Uterus (tissue), 4 donors: Measurements from ENCODE around the gene TYW3. TPM values are rescaled to one million over a fixed set of nuclear protein-coding genes. Genes with fewer than 3 reads are reported as not detected.

Experiments
- DNase-seq, 2 donors: peaks; one replicate each; pipeline ENCODE4 v3.0.0-alpha.2; 2019 to 2020
- H3K27ac ChIP-seq, 2 donors: fragments of 200-600 bp; sonication (generic); 1 replicate in 1 of 2; 2 replicates in 1 of 2; pipeline ENCODE4 v1.5.1; 2016 to 2018
- H3K27me3 ChIP-seq, 2 donors: fragments of 200-600 bp; sonication (generic); one replicate each; pipeline ENCODE4 v1.5.1; 2018 to 2019; ENCODE audit warnings: control low read depth in 1 of 2
- H3K36me3 ChIP-seq, 2 donors: fragments of 200-600 bp; sonication (generic); one replicate each; pipeline ENCODE4 v1.5.1; 2019; ENCODE audit warnings: control low read depth in 1 of 2
- H3K4me1 ChIP-seq, 2 donors: fragments of 200-600 bp; sonication (generic); one replicate each; pipeline ENCODE4 v1.5.1; 2018 to 2019; ENCODE audit warnings: control low read depth in 1 of 2
- H3K4me3 ChIP-seq, 2 donors: fragments of 200-600 bp; sonication (generic); 1 replicate in 1 of 2; 2 replicates in 1 of 2; pipeline ENCODE4 v1.5.1; 2018 to 2019; ENCODE audit warnings: mild to moderate bottlenecking in 1 of 2
- H3K9me3 ChIP-seq, 2 donors: fragments of 200-600 bp; sonication (generic); one replicate each; pipeline ENCODE4 v1.5.1; 2019; ENCODE audit warnings: control low read depth in 1 of 2
- CTCF ChIP-seq, 4 experiments: fragments of 200-600 bp in 2 of 4; fragments of 450-650 bp in 2 of 4; sonication (generic) in 2 of 4; IDR thresholded peaks; one replicate each; pipeline ENCODE4 v1.5.1; 2016 to 2019; ENCODE audit warnings: antibody characterized with exemption in 4 of 4, mild to moderate bottlenecking in 2 of 4, moderate library complexity in 1 of 4
- POLR2A ChIP-seq, 2 donors: fragments of 450-650 bp; IDR thresholded peaks; one replicate each; pipeline ENCODE4 v1.6.1; 2016; ENCODE audit warnings: antibody characterized with exemption in 2 of 2, mild to moderate bottlenecking in 1 of 2, moderate library complexity in 1 of 2
- intact Hi-C: fragments of 100-400 bp; cut with DNase I; formaldehyde crosslinking; loops from one replicate; pipeline ENCODE4 v1.15.1; 2023; ENCODE audit warnings: low total_unique reads
- total RNA-seq, 4 donors: library from RNA; depleted of rRNA in 3 of 4; stranded (reverse); fragments of >200 nt in 3 of 4; gene quantifications; one replicate each; pipeline versions ENCODE4 v1.1.0 to v1.2.4, GENCODE V29; 2014 to 2023
- donor health status: DM: yes; HTN: yes; CAD: no.

The TYW3 gene
- total RNA-seq, 4 donors from 2014 or later = 18.8 to 26.7 (median 24.6) TPM

GRCh38 chr1:74715806-74716205 is 17.1 kb upstream of the TYW3 start:
- no peak for DNase-seq
- Histone ChIP-seq H3K27me3 (no peaks in the 10 kb centered on the region), H3K4me3 (no peak overlapping the region), H3K27ac (no peak overlapping the region), H3K36me3 (no peaks in the 10 kb centered on the region), H3K4me1 (no peaks in the 10 kb centered on the region), H3K9me3 (no peaks in the 10 kb centered on the region)
- TF ChIP-seq POLR2A (IDR thresholded peaks at IDR 0.05) (no peak), CTCF (IDR thresholded peaks at IDR 0.05) (no peak)
- intact Hi-C loops = no loop called here

- intact Hi-C loops = no loop called here
- Histone ChIP-seq H3K4me3 (no peak overlapping the region), H3K9me3 (no peaks in the 10 kb centered on the region), H3K27ac (no peak overlapping the region), H3K36me3 (no peaks in the 10 kb centered on the region), H3K27me3 (no peaks in the 10 kb centered on the region), H3K4me1 (no peaks in the 10 kb centered on the region)
- no peak for DNase-seq
- TF ChIP-seq POLR2A (IDR thresholded peaks at IDR 0.05) (no peak), CTCF (IDR thresholded peaks at IDR 0.05) (no peak)
Measured at GRCh38 chr1:74716822-74717221, 16.1 kb upstream of the TYW3 start.

DNA sequence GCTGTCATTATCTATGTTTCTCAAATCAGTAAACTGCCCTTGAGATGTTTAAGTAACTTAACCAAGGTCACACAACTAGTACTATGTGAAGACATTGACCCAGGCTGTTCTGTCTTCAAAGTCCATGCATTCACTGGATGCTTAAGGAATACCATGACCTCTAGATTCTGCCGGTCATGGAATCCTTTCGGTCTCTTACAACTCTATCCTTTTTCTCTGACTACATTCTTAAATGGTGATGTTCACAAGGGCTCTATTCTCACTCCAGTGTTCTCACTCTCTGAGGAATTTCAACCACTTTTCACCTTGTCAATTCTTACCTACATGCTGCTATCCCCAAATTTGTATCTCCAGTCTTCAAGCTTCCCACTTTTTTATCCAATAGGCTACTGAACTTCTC is 15.3 kb upstream of the TYW3 start:
- TF ChIP-seq CTCF (IDR thresholded peaks at IDR 0.05) = no peak
- TF ChIP-seq POLR2A (IDR thresholded peaks at IDR 0.05) = no peak
- intact Hi-C loops = no loop called here
- no peak for DNase-seq
- Histone ChIP-seq H3K27ac (no peak overlapping the region), H3K4me3 (no peak overlapping the region), H3K4me1 (no peaks in the 10 kb centered on the region), H3K9me3 (no peaks in the 10 kb centered on the region), H3K27me3 (no peaks in the 10 kb centered on the region), H3K36me3 (no peaks in the 10 kb centered on the region)

DNA sequence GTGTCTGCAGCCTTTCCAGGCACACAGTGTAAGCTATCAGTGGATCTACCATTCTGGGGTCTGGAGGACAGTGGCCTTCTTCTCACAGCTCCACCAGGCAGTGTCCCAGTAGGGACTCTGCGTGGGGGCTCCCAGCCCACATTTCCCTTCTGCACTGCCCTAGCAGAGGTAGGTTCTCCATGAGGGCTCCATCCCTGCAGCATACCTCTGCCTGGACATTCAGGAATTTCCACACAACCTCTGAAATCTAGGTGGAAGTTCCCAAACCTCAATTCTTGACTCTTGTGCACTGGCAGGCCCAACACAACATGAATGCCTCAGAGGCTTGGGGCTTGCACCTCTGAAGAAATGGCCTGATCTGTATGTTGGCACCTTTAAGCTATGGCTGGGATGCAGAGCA is 6.9 kb upstream of the TYW3 start:
- no peak for TF ChIP-seq POLR2A (IDR thresholded peaks at IDR 0.05)
- TF ChIP-seq CTCF (IDR thresholded peaks at IDR 0.05) = no peak
- H3K9me3 ChIP-seq = no peaks in the 10 kb centered on the region
- no peaks in the 10 kb centered on the region for H3K36me3 ChIP-seq
- H3K4me3 ChIP-seq = no peak overlapping the region
- intact Hi-C loops = no loop called here
- no peaks in the 10 kb centered on the region for H3K27me3 ChIP-seq
- no peak for DNase-seq
- peaks cover 0 to 8% of the 10 kb centered on the region in 2 donors for H3K4me1 ChIP-seq
- no peak overlapping the region for H3K27ac ChIP-seq

DNA sequence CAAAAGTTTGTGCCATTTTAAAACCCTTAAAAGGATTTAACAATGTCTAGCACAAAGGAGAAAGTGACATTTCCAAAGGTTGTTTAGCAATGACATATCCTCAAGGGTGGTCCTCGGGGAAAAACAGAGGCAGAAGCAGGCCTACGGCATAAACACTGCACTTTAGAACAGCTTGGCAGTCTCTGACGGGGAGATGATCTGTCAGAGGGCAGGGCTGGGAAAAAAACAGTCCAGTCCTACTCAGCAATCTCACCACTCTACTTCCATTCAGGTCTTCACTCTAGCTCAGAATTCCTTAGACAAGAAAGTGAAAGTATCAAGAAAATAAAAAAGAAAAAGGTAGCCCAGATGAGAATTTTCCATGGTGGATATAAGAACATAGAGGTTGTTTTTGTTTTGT is 4.2 kb upstream of the TYW3 start:
- Histone ChIP-seq H3K27ac (no peak overlapping the region), H3K4me1 (peaks cover 0 to 17% of the 10 kb centered on the region in 2 donors), H3K27me3 (no peaks in the 10 kb centered on the region), H3K9me3 (no peaks in the 10 kb centered on the region), H3K4me3 (no peak overlapping the region), H3K36me3 (no peaks in the 10 kb centered on the region)
- TF ChIP-seq POLR2A (IDR thresholded peaks at IDR 0.05) (no peak), CTCF (IDR thresholded peaks at IDR 0.05) (no peak)
- intact Hi-C loops = no loop called here
- DNase-seq = no peak
